ENCODE measurements around the gene ARHGEF11. TPM values are rescaled to one million over a fixed set of nuclear protein-coding genes. Genes with fewer than 3 reads are reported as not detected.

The ARHGEF11 gene
- polyA plus RNA-seq, 1 donor (not counting 4 experiments of a cell fraction or from before 2014, with no cell fraction given): 8.0 TPM

DNA sequence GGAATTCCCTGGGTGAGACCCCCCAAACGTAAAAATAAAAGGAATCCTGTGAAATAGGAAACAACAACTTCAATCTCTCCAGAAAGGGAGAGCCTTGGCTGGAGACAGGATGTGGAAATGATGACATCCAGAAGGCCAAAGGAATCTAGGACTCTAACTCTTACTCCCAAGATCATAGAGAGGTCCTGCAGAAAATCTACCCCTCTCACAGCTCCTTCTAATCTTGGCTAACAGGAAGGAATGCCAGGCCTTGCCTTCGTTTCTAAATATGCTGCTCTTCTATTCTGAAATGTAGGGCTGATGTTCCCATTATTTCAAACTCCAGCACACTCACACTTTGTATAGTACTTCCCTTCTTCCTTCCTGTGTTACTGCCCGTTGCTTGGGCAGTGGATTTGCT, 40.7 kb downstream of the ARHGEF11 start:
- FAIRE-seq (no peak), DNase-seq (ENCODE audit: low read depth, low spot score) (no peak)
- H3K4me2 ChIP-seq (ENCODE audit: control insufficient read depth, extremely low read depth, insufficient read depth, low read depth, low read length): no peak overlapping the region
- H2AFZ ChIP-seq (ENCODE audit: control insufficient read depth, low read length): no peak overlapping the region
- no peak overlapping the region for H3K4me3 ChIP-seq (ENCODE audit: control insufficient read depth in 2 of 3, extremely low read depth in 1 of 3, insufficient read depth in 2 of 3, low read depth in 1 of 3, low read length in 3 of 3)
- no peaks in the 10 kb centered on the region for H3K36me3 ChIP-seq (ENCODE audit: control insufficient read depth in 2 of 2, extremely low read depth in 1 of 2, insufficient read depth in 2 of 2, low read length in 2 of 2)
- dilution Hi-C loops (cut with MboI; ENCODE audit: extremely low pct_ligation_motif_present, low sequenced_read_pairs): no loop called here
- no peaks in the 10 kb centered on the region for H3K9me3 ChIP-seq (ENCODE audit: control insufficient read depth, low read depth, low read length)
- peaks cover 3% of the 10 kb centered on the region for H3K79me2 ChIP-seq (ENCODE audit: control insufficient read depth, insufficient read depth, low read length)
- peaks cover 3% of the 10 kb centered on the region for H4K20me1 ChIP-seq (ENCODE audit: control insufficient read depth, extremely low read depth, insufficient read depth, low read length)
- TF ChIP-seq EZH2 (IDR thresholded peaks at IDR 0.05; ENCODE audit: low read length): no peak
- TF ChIP-seq, protein P1, sequence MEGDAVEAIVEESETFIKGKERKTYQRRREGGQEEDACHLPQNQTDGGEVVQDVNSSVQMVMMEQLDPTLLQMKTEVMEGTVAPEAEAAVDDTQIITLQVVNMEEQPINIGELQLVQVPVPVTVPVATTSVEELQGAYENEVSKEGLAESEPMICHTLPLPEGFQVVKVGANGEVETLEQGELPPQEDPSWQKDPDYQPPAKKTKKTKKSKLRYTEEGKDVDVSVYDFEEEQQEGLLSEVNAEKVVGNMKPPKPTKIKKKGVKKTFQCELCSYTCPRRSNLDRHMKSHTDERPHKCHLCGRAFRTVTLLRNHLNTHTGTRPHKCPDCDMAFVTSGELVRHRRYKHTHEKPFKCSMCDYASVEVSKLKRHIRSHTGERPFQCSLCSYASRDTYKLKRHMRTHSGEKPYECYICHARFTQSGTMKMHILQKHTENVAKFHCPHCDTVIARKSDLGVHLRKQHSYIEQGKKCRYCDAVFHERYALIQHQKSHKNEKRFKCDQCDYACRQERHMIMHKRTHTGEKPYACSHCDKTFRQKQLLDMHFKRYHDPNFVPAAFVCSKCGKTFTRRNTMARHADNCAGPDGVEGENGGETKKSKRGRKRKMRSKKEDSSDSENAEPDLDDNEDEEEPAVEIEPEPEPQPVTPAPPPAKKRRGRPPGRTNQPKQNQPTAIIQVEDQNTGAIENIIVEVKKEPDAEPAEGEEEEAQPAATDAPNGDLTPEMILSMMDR (optimal IDR thresholded peaks at IDR 0.05 in 1 of 3, IDR thresholded peaks at IDR 0.05 in 1 of 3, conservative IDR thresholded peaks at IDR 0.05 in 1 of 3; ENCODE audit: extremely low read depth in 1 of 3, insufficient read depth in 2 of 3, low read length in 3 of 3): no peak
- no peak overlapping the region for H3K9ac ChIP-seq (ENCODE audit: control insufficient read depth, extremely low read depth, insufficient read depth, low read length)
- no peaks in the 10 kb centered on the region for H3K9me1 ChIP-seq (ENCODE audit: control insufficient read depth, extremely low read depth, insufficient read depth, low read length)
- no peak overlapping the region for H3K27ac ChIP-seq (ENCODE audit: control insufficient read depth, insufficient read depth, low read length)
- no peaks in the 10 kb centered on the region for H3K27me3 ChIP-seq (ENCODE audit: control insufficient read depth, extremely low read depth, insufficient read depth, low read length)
- peaks cover 15% of the 10 kb centered on the region for H3K4me1 ChIP-seq (ENCODE audit: control insufficient read depth, extremely low read depth, insufficient read depth, low read length)

DNA sequence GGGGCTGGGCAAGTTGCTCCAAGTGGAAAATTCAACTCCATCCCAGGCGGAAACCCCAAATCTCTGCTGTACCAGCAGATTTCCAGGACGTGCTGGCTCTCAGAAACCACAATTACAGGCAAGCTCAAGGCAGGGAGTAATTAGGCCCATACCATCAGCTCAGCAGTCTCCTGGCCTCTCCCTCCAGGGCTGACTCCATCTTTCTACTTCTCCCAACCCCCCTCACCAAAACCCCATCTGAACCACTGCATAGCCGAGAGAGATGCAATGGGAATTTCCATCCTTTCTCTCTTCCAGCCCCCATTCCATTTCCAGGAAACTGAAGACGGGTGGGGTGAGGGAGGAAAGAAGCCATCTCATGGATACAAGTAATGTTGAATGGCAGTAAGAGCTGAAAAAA, 41.2 kb downstream of the ARHGEF11 start:
- Histone ChIP-seq H3K4me2 (ENCODE audit: control insufficient read depth, extremely low read depth, insufficient read depth, low read depth, low read length) (no peak overlapping the region), H3K9ac (ENCODE audit: control insufficient read depth, extremely low read depth, insufficient read depth, low read length) (no peak overlapping the region), H3K4me3 (ENCODE audit: control insufficient read depth in 2 of 3, extremely low read depth in 1 of 3, insufficient read depth in 2 of 3, low read depth in 1 of 3, low read length in 3 of 3) (no peak overlapping the region), H3K27me3 (ENCODE audit: control insufficient read depth, extremely low read depth, insufficient read depth, low read length) (no peaks in the 10 kb centered on the region), H3K9me1 (ENCODE audit: control insufficient read depth, extremely low read depth, insufficient read depth, low read length) (no peaks in the 10 kb centered on the region), H4K20me1 (ENCODE audit: control insufficient read depth, extremely low read depth, insufficient read depth, low read length) (no peaks in the 10 kb centered on the region), H2AFZ (ENCODE audit: control insufficient read depth, low read length) (no peak overlapping the region), H3K27ac (ENCODE audit: control insufficient read depth, insufficient read depth, low read length) (no peak overlapping the region), H3K79me2 (ENCODE audit: control insufficient read depth, insufficient read depth, low read length) (no peaks in the 10 kb centered on the region), H3K4me1 (ENCODE audit: control insufficient read depth, extremely low read depth, insufficient read depth, low read length) (peaks cover 19% of the 10 kb centered on the region), H3K9me3 (ENCODE audit: control insufficient read depth, low read depth, low read length) (no peaks in the 10 kb centered on the region), H3K36me3 (ENCODE audit: control insufficient read depth in 2 of 2, extremely low read depth in 1 of 2, insufficient read depth in 2 of 2, low read length in 2 of 2) (no peaks in the 10 kb centered on the region)
- DNase-seq (ENCODE audit: low read depth, low spot score): no peak
- dilution Hi-C loops (cut with MboI; ENCODE audit: extremely low pct_ligation_motif_present, low sequenced_read_pairs): no loop called here
- FAIRE-seq: no peak
- no peak for TF ChIP-seq EZH2 (IDR thresholded peaks at IDR 0.05; ENCODE audit: low read length)
- TF ChIP-seq, protein P1 (optimal IDR thresholded peaks at IDR 0.05 in 1 of 3, IDR thresholded peaks at IDR 0.05 in 1 of 3, conservative IDR thresholded peaks at IDR 0.05 in 1 of 3; ENCODE audit: extremely low read depth in 1 of 3, insufficient read depth in 2 of 3, low read length in 3 of 3): no peak
